K562 (cell line): ENCODE results near the gene TCF7. TPM values are rescaled to one million over a fixed set of nuclear protein-coding genes. Genes with fewer than 3 reads are reported as not detected.

Experiments
- ATAC-seq: fragments of 200-7000 bp; cut with Tn5 transposase; 3 replicates; pipeline ENCODE4 v1.9.1; 2020; ENCODE audit warnings: moderate library complexity
- BruUV-seq: library from RNA; stranded (reverse); fragments of 400-500 nt; replicated peaks from 2 replicates; lab custom pipeline; 2021; lab: Mats Ljungman, UMichigan
- CTCF ChIA-PET: fragments of 300-600 bp; formaldehyde crosslinking; extraction: SDS; loops from one replicate; lab custom pipeline; 2021; ENCODE audit warnings: low intra/inter-chr PET ratio; lab: Yijun Ruan, JAX
- POLR2A ChIA-PET: fragments of 300-600, 350-650 bp; sonication (Branson Sonifier 250); formaldehyde crosslinking; extraction: SDS; loops from one replicate; lab custom pipeline; 2021; ENCODE audit warnings: antibody characterized with exemption, inconsistent platforms; lab: Yijun Ruan, JAX
- DNase-seq, 4 experiments: peaks; one replicate each; pipeline versions ENCODE4 v3.0.0 to v3.0.0-alpha.2; 2011 to 2018; ENCODE audit warnings: low spot score in 3 of 4, mixed read lengths in 3 of 4; ENCODE audit errors: extremely low read depth in 1 of 4
- FAIRE-seq: peaks from 2 replicates; lab custom pipeline; 2011; peaks lifted over from hg19 to GRCh38; lab: Jason Lieb, UNC
- H2AFZ ChIP-seq: 2 replicates; pipeline ENCODE4 v1.6.0; 2011; ENCODE audit warnings: low read depth, low read length, control low read depth, inconsistent platforms
- H3K27ac ChIP-seq: fragments of 200-600 bp; 3 replicates; pipeline ENCODE4 v1.8.0; 2011; ENCODE audit warnings: low read depth, mild to moderate bottlenecking, control low read depth, inconsistent platforms, low read length, moderate library complexity, mixed read lengths; ENCODE audit errors: extremely low read depth
- H3K27me3 ChIP-seq, 2 experiments: fragments of 300-600 bp in 1 of 2; 2 replicates in 1 of 2; 3 replicates in 1 of 2; pipeline versions ENCODE4 v1.6.0 to v1.8.0; 2011; ENCODE audit warnings: inconsistent platforms in 2 of 2, low read length in 2 of 2, mild to moderate bottlenecking in 1 of 2, mixed read lengths in 1 of 2, moderate library complexity in 1 of 2; ENCODE audit not compliant: control insufficient read depth in 2 of 2, insufficient read depth in 2 of 2
- H3K36me3 ChIP-seq: fragments of 300-600 bp; 3 replicates; pipeline ENCODE4 v1.8.0; 2011; ENCODE audit warnings: mild to moderate bottlenecking, low read length, inconsistent platforms; ENCODE audit not compliant: control insufficient read depth, insufficient read depth
- H3K4me1 ChIP-seq, 2 experiments: fragments of 200-600 bp in 1 of 2; replicated peaks in 1 of 2; 2 replicates in 1 of 2; 3 replicates in 1 of 2; pipeline versions ENCODE4 v1.5.1 to v1.8.0; 2011; ENCODE audit warnings: inconsistent platforms in 2 of 2, low read length in 2 of 2, mild to moderate bottlenecking in 1 of 2, mixed read lengths in 1 of 2, moderate library complexity in 1 of 2; ENCODE audit not compliant: control insufficient read depth in 2 of 2, insufficient read depth in 2 of 2
- H3K4me2 ChIP-seq: 2 replicates; pipeline ENCODE4 v1.6.1; 2011; ENCODE audit warnings: low read length, control low read depth, inconsistent platforms, mixed read lengths; ENCODE audit not compliant: insufficient read depth
- H3K4me3 ChIP-seq: fragments of 200-600 bp; sonication (generic), shearing (Covaris generic); 2 replicates; pipeline ENCODE4 v1.5.1; 2016; ENCODE audit warnings: control low read depth, inconsistent platforms
- H3K79me2 ChIP-seq: fragments of 200-600 bp; 3 replicates; pipeline ENCODE4 v1.8.0; 2011; ENCODE audit warnings: low read length, inconsistent platforms; ENCODE audit not compliant: control insufficient read depth, insufficient read depth
- H3K9ac ChIP-seq, 2 experiments: 2 replicates each; pipeline versions ENCODE4 v1.6.0 to v1.6.1; 2011; ENCODE audit warnings: low read depth in 2 of 2, low read length in 2 of 2, control low read depth in 1 of 2, inconsistent platforms in 1 of 2, mild to moderate bottlenecking in 1 of 2, mixed read lengths in 1 of 2; ENCODE audit not compliant: insufficient read depth in 1 of 2
- H3K9me1 ChIP-seq: one replicate; pipeline ENCODE4 v1.6.0; 2011; ENCODE audit warnings: inconsistent platforms, mild to moderate bottlenecking, low read length, moderate library complexity; ENCODE audit not compliant: control insufficient read depth, insufficient read depth
- H3K9me3 ChIP-seq: replicated peaks from 2 replicates; pipeline ENCODE4 v1.5.1; 2011; ENCODE audit warnings: low read depth, low read length, inconsistent platforms; ENCODE audit not compliant: control insufficient read depth, insufficient read depth
- H4K20me1 ChIP-seq: replicated peaks from 2 replicates; pipeline ENCODE4 v1.6.1; 2011; ENCODE audit warnings: low read length, inconsistent platforms, mixed read lengths; ENCODE audit not compliant: control insufficient read depth, insufficient read depth
- ATF3 ChIP-seq, 2 experiments: fragments of 450-650 bp in 1 of 2; sonication (generic) in 1 of 2; formaldehyde crosslinking in 1 of 2; IDR thresholded peaks in 1 of 2; conservative IDR thresholded peaks in 1 of 2; 2 replicates each; pipeline versions ENCODE4 v1.6.1 to v1.8.1; 2016 to 2023; ENCODE audit warnings: mild to moderate bottlenecking in 2 of 2, moderate library complexity in 2 of 2, inconsistent platforms in 1 of 2, missing genetic modification reagents in 1 of 2
- BRD4 ChIP-seq: fragments of 200-600 bp; sonication (generic); IDR thresholded peaks from 2 replicates; pipeline ENCODE4 v1.6.1; 2017; ENCODE audit warnings: inconsistent platforms
- KDM5B ChIP-seq: fragments of 200-600 bp; sonication (generic); IDR thresholded peaks from 2 replicates; pipeline ENCODE4 v1.6.1; 2012; ENCODE audit warnings: low read depth, mild to moderate bottlenecking, moderate library complexity, low read length, control low read depth, inconsistent platforms; ENCODE audit not compliant: insufficient replicate concordance
- NFE2 ChIP-seq: IDR thresholded peaks from 2 replicates; pipeline ENCODE4 v1.6.1; 2014; ENCODE audit warnings: antibody characterized with exemption, low read depth
- TBP ChIP-seq: optimal IDR thresholded peaks from 2 replicates; pipeline ENCODE3; 2011; ENCODE audit warnings: low read depth, low read length, improper control_type of control experiment
- ZKSCAN3 ChIP-seq: fragments of 250-450 bp; sonication (Bioruptor Pico); IDR thresholded peaks from 2 replicates; pipeline ENCODE4 v1.4.0; 2020
- ZNF311 ChIP-seq: fragments of 250-450 bp; sonication (Bioruptor Pico); IDR thresholded peaks from 2 replicates; pipeline ENCODE4 v1.4.0; 2020; ENCODE audit warnings: mild to moderate bottlenecking, moderate library complexity
- WGBS: fragments of 100-300 bp; shearing (Covaris generic); methylation state at CpG from one replicate; pipeline ENCODE4 v1.1.6; 2016; ENCODE audit warnings: low coverage, mixed read lengths; ENCODE audit not compliant: insufficient coverage; ENCODE audit errors: missing lambda C conversion rate; 5-methylcytosine and 5-hydroxymethylcytosine counted together
- in situ Hi-C: fragments of 300-500 bp; cut with MboI; formaldehyde crosslinking; loops from 4 replicates; pipeline ENCODE4 v1.15.0; 2018; ENCODE audit warnings: inconsistent platforms, mixed read lengths
- intact Hi-C: fragments of 100-400 bp; cut with micrococcal nuclease; formaldehyde crosslinking; loops from 2 replicates; pipeline ENCODE4 v1.14.2; 2022
- polyA plus RNA-seq, 8 experiments: library from polyadenylated mRNA; depleted of rRNA in 4 of 8; stranded (reverse) in 5 of 8; unstranded in 3 of 8; fragments of >200 nt; fragmentation: Nextera tagmentation in 2 of 8; fragmentation: Illumina TruSeq in 1 of 8; extraction: Ambion mirVana in 2 of 8; extraction: Trizol in 1 of 8; gene quantifications; 2 replicates each; pipeline versions ENCODE4 v1.2.1 to v1.2.3, GENCODE V29; 2011 to 2014; ENCODE audit warnings: inconsistent platforms in 1 of 8, missing spikeins in 1 of 8
- total RNA-seq, 7 experiments: library from RNA; depleted of rRNA in 6 of 7; stranded (reverse); fragments of >200 nt in 6 of 7; fragmentation: Illumina TruSeq in 2 of 7; extraction: Trizol in 2 of 7; gene quantifications; 2 replicates each; pipeline versions ENCODE4 v1.2.1 to v1.2.3, GENCODE V29; 2011 to 2021; ENCODE audit warnings: low replicate concordance in 1 of 7
- TF ChIP-seq, protein P1 (sequence below): fragments of 250-450 bp; sonication (Bioruptor Pico); IDR thresholded peaks from 2 replicates; pipeline ENCODE4 v1.4.0; 2020; ENCODE audit warnings: mild to moderate bottlenecking, moderate library complexity
- TF ChIP-seq, protein P2 (sequence below): fragments of 250-450 bp; sonication (Bioruptor Pico); IDR thresholded peaks from 2 replicates; pipeline ENCODE4 v1.4.0; 2020

The TCF7 gene
- total and polyA plus RNA-seq, 9 of the 15 experiments (the other 6 are each of a cell fraction or from before 2014, with no cell fraction given): 1.6 to 14.9 (median 4.2) TPM

- Histone ChIP-seq H3K9me1 (no peaks in the 10 kb centered on the region), H3K36me3 (peaks cover 42% of the 10 kb centered on the region), H4K20me1 (peaks cover 19% of the 10 kb centered on the region), H3K27ac (peak overlapping the region; percentile 97), H3K4me1 (peaks cover 17 to 18% of the 10 kb centered on the region in 2 experiments), H2AFZ (no peak overlapping the region), H3K27me3 (no peaks in the 10 kb centered on the region), H3K9ac (peak overlapping the region in 1 of 2 experiments; percentile 96; a peak in 3 of 4 replicates), H3K9me3 (no peaks in the 10 kb centered on the region), H3K79me2 (peaks cover 67% of the 10 kb centered on the region), H3K4me3 (peak overlapping the region; percentile 98), H3K4me2 (peak overlapping the region; percentile 98)
- ChIA-PET POLR2A (interaction anchor here (0.7 to 3.6 kb wide), 15 partner anchors 9 to 473 kb away, joined by 3 to 40 read pairs (median 6); partner anchors contain the start of gene SEC24A), CTCF (no interaction called here)
- DNase-seq (peak in 2 of 4 experiments; percentile 27 to 44), FAIRE-seq (peak; percentile 64), ATAC-seq (peak; percentile 33)
- intact Hi-C loops (no loop called here), in situ Hi-C loops (no loop called here)
- WGBS: 2% methylated on average over 10 of the region's 10 CpGs
- TSS peak; percentile 51 for BruUV-seq
- TF ChIP-seq, protein P1, sequence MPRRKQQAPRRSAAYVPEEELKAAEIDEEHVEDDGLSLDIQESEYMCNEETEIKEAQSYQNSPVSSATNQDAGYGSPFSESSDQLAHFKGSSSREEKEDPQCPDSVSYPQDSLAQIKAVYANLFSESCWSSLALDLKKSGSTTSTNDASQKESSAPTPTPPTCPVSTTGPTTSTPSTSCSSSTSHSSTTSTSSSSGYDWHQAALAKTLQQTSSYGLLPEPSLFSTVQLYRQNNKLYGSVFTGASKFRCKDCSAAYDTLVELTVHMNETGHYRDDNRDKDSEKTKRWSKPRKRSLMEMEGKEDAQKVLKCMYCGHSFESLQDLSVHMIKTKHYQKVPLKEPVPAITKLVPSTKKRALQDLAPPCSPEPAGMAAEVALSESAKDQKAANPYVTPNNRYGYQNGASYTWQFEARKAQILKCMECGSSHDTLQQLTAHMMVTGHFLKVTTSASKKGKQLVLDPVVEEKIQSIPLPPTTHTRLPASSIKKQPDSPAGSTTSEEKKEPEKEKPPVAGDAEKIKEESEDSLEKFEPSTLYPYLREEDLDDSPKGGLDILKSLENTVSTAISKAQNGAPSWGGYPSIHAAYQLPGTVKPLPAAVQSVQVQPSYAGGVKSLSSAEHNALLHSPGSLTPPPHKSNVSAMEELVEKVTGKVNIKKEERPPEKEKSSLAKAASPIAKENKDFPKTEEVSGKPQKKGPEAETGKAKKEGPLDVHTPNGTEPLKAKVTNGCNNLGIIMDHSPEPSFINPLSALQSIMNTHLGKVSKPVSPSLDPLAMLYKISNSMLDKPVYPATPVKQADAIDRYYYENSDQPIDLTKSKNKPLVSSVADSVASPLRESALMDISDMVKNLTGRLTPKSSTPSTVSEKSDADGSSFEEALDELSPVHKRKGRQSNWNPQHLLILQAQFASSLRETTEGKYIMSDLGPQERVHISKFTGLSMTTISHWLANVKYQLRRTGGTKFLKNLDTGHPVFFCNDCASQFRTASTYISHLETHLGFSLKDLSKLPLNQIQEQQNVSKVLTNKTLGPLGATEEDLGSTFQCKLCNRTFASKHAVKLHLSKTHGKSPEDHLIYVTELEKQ: no peak
- TF ChIP-seq ZKSCAN3 (CRISPR knock-in tag): no peak
- TF ChIP-seq BRD4: peak; percentile 16; the same call in 1 of the 2 replicates
- TF ChIP-seq, protein P2, sequence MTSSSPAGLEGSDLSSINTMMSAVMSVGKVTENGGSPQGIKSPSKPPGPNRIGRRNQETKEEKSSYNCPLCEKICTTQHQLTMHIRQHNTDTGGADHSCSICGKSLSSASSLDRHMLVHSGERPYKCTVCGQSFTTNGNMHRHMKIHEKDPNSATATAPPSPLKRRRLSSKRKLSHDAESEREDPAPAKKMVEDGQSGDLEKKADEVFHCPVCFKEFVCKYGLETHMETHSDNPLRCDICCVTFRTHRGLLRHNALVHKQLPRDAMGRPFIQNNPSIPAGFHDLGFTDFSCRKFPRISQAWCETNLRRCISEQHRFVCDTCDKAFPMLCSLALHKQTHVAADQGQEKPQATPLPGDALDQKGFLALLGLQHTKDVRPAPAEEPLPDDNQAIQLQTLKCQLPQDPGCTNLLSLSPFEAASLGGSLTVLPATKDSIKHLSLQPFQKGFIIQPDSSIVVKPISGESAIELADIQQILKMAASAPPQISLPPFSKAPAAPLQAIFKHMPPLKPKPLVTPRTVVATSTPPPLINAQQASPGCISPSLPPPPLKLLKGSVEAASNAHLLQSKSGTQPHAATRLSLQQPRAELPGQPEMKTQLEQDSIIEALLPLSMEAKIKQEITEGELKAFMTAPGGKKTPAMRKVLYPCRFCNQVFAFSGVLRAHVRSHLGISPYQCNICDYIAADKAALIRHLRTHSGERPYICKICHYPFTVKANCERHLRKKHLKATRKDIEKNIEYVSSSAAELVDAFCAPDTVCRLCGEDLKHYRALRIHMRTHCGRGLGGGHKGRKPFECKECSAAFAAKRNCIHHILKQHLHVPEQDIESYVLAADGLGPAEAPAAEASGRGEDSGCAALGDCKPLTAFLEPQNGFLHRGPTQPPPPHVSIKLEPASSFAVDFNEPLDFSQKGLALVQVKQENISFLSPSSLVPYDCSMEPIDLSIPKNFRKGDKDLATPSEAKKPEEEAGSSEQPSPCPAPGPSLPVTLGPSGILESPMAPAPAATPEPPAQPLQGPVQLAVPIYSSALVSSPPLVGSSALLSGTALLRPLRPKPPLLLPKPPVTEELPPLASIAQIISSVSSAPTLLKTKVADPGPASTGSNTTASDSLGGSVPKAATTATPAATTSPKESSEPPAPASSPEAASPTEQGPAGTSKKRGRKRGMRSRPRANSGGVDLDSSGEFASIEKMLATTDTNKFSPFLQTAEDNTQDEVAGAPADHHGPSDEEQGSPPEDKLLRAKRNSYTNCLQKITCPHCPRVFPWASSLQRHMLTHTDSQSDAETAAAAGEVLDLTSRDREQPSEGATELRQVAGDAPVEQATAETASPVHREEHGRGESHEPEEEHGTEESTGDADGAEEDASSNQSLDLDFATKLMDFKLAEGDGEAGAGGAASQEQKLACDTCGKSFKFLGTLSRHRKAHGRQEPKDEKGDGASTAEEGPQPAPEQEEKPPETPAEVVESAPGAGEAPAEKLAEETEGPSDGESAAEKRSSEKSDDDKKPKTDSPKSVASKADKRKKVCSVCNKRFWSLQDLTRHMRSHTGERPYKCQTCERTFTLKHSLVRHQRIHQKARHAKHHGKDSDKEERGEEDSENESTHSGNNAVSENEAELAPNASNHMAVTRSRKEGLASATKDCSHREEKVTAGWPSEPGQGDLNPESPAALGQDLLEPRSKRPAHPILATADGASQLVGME (CRISPR knock-in tag): no peak
- peak; percentile 84 for TF ChIP-seq NFE2
- peak; percentile 3 for TF ChIP-seq TBP
- no peak for TF ChIP-seq ZNF311 (CRISPR knock-in tag)
- peak; percentile 32; the same call in 1 of the 2 replicates for TF ChIP-seq ATF3 (IDR thresholded peaks at IDR 0.05)
- TF ChIP-seq ATF3 (CRISPR knock-in tag; conservative IDR thresholded peaks at IDR 0.05): no peak
- no peak for TF ChIP-seq KDM5B
Observed at GRCh38 chr5:134174841-134175839, 60.7 kb downstream of the TCF7 start.
